Measurements from ENCODE around the gene PSMD8. TPM values are rescaled to one million over a fixed set of nuclear protein-coding genes. Genes with fewer than 3 reads are reported as not detected.

Gene PSMD8
- total RNA-seq, 1 donor: 223 TPM

DNA sequence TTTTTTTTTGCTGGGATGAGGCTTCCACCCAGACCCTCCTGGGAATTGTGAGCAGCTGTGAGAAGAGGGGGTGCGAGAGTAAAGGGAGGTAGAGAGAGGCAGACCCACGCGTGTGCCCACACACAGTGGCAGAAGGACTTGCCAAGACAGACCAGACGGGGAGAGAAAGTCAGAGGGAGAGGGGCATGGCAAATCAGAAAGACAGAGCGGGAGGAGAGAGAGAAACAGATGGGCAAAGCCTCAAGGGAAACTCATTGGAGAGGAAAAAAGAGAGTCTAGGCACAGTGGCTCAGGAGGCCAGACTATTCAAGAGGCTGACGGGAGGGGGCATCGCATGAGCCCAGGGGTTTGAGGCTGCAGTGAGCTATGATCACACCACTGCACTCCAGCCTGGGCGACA, 21.8 kb upstream of the PSMD8 start:
- DNase-seq (ENCODE audit: low read depth): no peak
- H3K4me3 ChIP-seq (ENCODE audit: low read depth, low read length): no peak overlapping the region
- TF ChIP-seq, protein P1, sequence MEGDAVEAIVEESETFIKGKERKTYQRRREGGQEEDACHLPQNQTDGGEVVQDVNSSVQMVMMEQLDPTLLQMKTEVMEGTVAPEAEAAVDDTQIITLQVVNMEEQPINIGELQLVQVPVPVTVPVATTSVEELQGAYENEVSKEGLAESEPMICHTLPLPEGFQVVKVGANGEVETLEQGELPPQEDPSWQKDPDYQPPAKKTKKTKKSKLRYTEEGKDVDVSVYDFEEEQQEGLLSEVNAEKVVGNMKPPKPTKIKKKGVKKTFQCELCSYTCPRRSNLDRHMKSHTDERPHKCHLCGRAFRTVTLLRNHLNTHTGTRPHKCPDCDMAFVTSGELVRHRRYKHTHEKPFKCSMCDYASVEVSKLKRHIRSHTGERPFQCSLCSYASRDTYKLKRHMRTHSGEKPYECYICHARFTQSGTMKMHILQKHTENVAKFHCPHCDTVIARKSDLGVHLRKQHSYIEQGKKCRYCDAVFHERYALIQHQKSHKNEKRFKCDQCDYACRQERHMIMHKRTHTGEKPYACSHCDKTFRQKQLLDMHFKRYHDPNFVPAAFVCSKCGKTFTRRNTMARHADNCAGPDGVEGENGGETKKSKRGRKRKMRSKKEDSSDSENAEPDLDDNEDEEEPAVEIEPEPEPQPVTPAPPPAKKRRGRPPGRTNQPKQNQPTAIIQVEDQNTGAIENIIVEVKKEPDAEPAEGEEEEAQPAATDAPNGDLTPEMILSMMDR (IDR thresholded peaks at IDR 0.05; ENCODE audit: insufficient read depth, low read length): no peak

DNA sequence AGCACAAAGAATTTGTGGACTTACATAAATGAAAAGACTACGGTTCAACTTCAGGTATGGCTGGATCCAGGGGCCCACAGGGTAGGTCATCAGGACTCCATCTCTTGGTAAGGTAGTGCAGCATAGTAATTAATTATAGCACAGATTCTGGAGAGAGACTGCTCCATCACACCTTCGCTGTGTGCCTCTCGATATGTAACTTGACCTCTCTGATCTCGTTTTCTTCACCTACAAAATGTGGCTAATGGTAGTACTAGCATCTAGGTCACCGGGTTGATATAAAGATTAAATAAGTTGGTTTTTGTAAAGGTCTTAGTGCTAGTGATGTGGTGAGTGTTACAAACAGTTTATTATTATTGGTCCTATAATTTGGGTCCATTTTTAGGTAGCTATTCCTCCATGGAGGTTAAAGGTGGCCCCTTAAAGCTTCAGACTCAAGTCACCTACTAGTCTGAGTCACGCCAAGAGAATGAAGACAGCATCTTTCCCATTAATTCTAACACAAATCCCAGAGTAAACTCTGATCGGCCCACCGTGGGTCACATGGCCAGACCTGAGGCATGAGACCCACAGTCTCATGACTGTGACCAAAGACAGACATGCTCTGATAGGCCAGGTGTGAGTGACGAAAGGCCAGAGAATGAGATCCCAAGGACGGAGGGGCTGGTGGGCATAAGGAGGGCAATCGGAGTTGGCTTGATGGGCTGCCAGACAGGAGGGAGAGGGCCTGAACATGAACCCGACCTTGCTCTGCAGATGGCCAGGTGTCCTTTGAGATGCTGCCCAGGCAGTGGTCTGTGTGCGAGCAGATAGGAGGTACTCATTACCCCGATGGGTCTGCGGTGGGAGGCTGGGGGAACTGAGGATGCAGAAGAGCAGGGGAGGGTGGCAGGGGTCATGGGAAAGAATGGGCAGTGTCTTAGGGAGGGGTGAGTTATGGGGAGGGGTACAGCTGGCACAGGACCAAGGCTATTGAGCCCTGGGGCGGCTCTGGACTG, 18.3 kb upstream of the PSMD8 start:
- no peak for DNase-seq (ENCODE audit: low read depth)
- TF ChIP-seq, protein P1 (IDR thresholded peaks at IDR 0.05; ENCODE audit: insufficient read depth, low read length): no peak

DNA sequence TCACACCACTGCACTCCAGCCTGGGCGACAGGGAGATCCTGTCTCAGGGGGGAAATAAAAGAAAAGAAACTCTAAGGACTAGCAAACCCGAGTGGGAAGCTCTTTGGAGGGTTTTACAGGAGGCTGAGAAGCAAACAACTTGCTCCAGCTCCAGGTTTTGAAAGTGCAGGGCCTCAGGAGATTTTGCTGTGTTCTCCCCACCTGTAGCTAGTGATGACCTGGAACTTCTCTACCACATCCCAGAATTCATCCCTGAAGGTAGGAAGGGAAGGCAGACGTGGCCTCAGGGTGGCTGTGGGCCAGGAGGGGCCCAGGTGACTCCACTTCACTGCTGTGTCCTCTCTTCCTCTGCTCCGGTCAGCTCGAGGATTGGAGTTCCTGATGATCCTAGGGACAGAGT, 16.3 kb upstream of the PSMD8 start:
- H3K4me3 ChIP-seq (ENCODE audit: low read depth, low read length): no peak overlapping the region
- TF ChIP-seq, protein P1 (IDR thresholded peaks at IDR 0.05; ENCODE audit: insufficient read depth, low read length): no peak
- DNase-seq (ENCODE audit: low read depth): no peak

More for the DNA sequence above, 18.3 kb upstream of the PSMD8 start:
- no peak overlapping the region for H3K4me3 ChIP-seq (ENCODE audit: low read depth, low read length)

DNA sequence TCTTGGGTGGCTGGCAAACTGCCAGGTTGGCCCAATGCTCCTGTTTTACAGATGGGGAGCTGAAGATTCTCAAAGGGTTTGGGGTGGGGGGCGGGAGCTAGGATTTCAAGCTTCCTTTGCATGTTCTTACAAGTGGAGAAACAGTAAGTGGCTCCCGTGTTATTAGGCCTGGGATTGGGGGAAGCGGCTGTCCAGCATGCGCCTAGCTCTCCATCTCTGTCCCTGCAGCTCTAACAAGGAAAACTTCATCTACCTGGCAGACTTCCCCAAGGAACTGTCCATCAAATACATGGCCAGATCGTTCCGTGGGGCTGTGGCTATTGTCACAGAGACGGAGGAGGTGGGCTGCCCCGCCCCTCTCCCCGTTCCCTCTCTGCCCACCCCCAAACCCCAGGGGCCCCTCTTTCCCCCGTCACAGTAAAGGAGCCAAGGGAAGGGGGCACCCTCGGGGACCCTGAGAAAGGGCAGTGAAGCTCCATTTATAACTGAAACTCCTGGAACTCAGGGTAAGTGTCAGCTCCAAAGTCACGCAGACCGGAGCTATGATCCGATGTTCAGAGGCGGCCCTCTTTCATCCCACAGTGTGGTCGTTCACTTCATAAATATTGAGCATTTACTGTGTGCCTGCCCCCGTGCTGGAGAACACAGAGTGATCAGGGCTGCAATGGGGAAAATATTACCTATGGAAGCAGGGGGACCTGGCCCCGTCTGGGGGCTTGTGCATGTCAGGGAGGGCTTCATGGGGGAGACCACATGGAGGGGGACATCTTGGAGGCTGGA, 14.9 kb upstream of the PSMD8 start:
- DNase-seq (ENCODE audit: low read depth): no peak
- TF ChIP-seq, protein P1 (IDR thresholded peaks at IDR 0.05; ENCODE audit: insufficient read depth, low read length): no peak
- H3K4me3 ChIP-seq (ENCODE audit: low read depth, low read length): no peak overlapping the region

DNA sequence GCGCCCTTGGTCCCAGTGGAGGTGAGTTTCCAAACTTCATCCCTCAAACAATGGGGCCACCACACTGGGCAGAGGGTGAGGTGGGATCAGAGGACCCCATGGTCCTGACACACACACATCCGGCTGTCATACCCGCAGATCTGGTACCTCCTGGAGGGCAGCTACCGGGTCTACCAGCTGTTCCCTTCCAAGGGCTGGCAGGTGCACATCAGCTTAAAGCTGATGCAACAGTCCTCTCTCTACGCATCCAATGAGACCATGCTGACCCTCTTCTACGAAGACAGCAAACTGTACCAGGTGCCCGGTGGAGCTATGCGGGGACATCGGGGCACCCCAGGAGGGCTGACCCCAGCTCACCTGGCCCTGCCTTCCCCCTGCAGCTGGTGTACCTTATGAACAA, 14.0 kb upstream of the PSMD8 start:
- DNase-seq (ENCODE audit: low read depth): no peak
- H3K4me3 ChIP-seq (ENCODE audit: low read depth, low read length): no peak overlapping the region
- TF ChIP-seq, protein P1 (IDR thresholded peaks at IDR 0.05; ENCODE audit: insufficient read depth, low read length): no peak

DNA sequence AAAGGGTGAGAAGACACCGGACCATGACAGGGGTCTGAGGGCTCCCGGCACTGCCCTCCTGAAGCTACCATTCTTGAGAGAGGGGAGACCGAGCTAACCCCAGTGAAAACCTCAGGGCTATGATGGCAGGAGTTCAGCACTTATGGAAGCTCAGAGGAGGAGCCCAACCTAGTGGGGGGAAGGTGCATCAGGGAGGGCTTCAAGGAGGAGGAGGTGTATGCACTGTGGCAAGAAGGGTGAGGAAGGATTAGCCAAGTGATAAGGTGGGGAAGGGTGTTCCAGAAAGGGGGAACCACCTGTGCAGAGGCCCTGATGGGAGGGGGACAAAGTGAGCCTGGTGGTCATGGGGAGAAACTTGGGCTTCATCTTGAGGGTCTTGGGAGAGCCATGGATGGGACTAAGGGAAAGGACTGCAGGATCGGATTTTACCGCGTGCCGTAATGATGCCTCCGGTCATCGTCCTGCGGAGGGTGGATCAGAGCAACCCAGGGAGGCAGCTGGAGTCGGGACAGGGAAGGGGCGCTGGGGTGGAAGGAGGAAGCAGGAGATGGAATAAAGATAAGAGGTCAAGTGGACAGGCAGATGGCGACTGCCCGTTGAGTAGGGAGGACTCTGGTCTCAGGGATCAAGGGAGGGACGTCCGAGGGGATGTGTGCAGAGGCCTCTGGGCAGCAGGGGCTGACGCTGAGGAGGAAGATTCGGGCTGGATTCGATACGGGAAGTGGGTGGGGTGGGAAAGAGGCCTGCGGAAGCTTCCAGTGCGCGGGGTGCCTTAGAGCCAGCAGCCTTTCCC, 13.3 kb upstream of the PSMD8 start:
- TF ChIP-seq, protein P1 (IDR thresholded peaks at IDR 0.05; ENCODE audit: insufficient read depth, low read length): no peak
- no peak for DNase-seq (ENCODE audit: low read depth)
- peak overlapping the region; percentile 69 for H3K4me3 ChIP-seq (ENCODE audit: low read depth, low read length)

Data from fibroblast of the aortic adventitia (primary cell).